GM18519 (cell line): Measurements from ENCODE around the gene MAGI1.

Experiments used
- ATAC-seq: cut with Tn5 transposase; IDR thresholded peaks from one replicate; pipeline ENCODE4 v1.9.1; 2021; ENCODE audit warnings: mild to moderate bottlenecking, moderate library complexity; ENCODE audit not compliant: unreplicated experiment, low FRiP score

MAGI1 gene

DNA sequence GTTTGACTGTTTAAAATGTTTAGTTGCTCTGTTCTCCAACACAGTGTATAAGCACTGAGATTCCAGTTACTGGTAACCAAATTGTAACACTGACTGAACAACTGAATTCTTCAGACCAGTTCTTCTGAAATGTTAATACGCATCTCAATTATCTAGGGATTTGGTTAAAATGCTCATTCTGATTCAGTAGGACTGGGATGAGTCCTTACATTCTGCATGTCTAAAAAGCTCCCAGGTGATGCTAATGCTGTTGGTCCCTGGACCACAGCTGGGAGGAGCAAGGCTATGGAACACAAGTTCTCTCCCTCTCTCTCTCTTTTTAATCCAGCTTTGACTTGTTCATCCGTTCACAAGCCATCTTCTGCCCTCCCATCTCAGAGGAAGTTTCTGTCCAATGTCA, 380.3 kb downstream of the MAGI1 start:
- ATAC-seq = no peak

DNA sequence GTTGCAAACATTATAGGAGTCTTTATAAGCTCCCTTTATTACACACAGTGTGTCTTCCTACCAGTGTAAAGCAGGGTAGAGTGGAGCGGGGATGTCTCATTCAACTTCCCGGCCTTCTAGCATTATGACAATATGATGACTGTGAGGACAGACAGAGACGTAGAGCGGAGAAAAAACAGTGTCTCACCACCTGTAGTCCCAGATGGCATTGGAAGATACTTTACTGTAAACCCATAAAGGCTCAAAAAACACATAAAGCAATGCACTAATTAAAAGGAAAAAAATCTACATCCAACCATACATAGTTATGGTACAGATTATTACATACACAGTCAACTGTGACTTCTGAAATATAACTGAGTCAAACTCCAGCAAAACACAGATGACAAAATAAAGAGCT, 383.7 kb downstream of the MAGI1 start:
- ATAC-seq = no peak

DNA sequence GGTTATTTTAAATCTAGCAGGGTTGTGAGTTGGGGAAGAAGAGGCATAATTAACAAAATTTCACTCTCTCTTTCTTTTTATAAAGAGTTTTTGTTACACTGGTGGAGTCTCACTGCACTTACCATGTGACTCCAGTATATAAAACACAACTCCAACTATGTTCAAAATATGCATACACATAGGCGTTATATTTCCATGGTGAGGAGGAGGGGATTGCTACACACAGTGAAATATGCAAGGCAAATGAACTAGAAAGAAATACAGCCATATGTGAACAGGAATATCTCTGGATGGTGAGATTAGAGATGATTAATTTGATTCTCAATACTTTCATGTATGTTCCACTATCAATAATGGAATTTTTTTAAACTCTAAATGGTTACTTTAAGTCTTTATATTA, 385.0 kb downstream of the MAGI1 start:
- no peak for ATAC-seq

DNA sequence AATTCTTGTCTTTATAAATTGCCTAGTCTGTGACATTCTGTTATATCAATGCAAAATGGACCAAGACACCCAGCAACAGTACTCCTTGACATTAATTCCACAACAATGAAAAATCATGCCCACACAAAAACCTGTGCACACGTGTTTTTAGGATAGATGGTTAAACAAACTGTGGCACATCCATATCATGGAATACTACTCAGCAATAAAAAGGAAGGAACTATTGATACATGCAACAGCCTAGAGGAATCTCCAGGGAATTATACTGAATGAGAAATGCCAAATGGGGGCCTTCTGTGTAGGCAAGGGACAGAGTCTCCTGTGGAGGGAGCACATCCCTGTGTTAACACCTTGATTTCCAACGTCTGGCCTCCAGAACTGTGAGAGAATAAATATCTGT, 388.5 kb downstream of the MAGI1 start:
- no peak for ATAC-seq

DNA sequence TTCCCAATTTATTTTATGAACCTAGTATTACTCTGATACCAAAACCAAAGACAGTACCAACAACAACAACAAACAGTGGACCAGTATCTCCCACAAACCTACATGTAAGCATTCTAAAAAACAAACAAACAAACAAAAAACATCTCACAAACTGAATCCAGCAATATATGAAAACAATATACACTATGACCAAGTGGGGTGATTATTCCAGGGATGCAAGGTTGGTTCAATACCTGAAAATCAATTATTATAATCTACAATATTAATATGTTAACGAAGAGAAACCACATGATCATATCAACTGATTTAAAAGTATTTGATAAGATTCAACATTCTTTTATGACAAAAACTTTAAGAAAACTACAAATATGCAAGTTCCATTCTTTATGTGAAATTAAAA, 391.3 kb downstream of the MAGI1 start:
- no peak for ATAC-seq

DNA sequence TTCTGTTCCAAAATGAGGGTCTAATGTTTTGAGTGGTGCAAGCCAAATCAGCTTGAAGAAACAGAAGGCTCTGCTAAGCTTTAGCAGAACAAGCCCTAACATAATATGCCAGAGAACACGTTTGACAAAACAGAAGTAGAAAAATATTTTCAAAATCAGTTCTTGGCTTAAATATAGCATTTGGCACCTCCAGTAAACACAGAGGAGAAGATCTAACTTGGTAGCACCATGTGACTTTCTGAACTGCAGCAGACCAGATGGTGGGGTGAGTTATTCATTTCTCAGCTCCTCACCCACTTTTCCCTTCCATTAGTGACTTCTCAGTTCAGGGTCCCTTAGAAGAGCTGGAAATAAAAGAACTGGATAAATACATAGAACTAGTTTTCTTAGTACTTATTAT, 395.8 kb downstream of the MAGI1 start:
- ATAC-seq = no peak

DNA sequence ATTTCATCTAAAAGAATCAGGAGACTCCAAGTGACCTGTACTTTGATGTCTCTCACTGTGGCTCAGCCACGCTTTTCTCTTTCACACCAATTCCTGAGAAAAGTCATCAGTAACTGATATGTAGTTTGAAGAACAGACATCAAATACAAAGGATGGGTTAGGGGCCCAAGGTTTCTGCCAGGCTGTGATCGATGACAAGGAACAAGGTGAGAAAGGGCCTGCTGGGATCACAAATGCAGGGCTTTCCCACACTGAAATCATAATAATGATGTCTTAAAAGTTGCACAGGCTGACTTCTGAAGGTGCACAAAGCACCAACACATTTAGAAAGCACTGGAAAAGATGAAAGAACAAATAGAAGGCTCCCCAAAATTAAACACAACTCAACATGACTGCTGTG, 396.9 kb downstream of the MAGI1 start:
- ATAC-seq = no peak

DNA sequence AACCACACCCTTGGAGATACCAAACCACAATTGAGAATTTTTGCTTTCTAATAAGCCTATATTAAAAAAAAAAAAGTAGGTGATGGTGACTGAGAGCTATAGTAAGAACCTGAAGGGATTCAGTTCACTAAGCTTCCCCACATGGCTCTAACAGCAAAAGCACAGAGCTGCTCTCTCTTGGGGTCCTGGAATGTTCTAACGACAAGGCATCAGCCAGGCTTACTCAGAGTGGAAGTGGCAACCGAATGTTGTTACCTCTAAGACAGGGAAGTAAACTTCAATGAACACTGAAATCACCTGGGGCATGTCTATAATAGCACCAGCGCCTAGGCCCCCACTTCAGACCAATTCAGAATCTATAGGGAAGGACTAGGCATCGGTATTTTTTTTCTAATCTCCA, 397.7 kb downstream of the MAGI1 start:
- ATAC-seq = no peak

DNA sequence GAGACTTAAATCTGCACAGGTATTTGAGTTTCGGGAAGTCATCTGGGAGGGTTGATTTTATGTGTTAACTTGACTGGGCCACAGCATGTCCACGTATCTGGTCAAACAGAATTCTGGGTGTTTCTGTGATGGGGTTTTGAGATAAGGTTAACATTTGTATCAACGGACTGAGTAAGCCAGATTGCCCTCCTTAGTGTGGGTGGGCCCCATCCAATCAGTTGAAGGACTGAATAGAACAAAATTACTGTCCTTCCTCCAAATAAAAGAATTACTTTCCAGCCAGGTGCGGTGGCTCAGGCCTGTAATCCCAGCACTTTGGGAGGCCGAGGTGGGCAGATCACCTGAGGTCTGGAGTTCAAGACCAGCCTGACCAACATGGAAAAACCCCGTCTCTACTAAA, 399.3 kb downstream of the MAGI1 start:
- ATAC-seq = no peak

DNA sequence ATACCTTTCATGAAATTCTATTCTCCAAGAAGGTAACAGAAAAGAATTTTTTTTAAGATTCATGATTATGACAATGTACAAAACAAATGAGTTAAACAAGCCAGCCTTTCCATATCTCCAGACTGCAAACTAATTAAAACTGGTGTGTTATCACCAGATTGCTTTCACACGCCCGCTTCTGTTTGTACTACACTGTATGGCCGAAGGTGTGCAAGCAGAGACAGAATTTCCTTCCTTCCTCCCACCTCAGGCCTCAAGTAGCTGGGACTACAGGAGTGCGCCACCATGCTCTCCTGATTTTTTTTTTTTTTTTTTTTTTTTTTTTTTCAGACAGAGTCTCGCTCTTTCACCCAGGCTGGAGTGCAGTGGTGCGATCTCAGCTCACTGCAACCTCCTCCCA, 400.4 kb downstream of the MAGI1 start:
- ATAC-seq = no peak

DNA sequence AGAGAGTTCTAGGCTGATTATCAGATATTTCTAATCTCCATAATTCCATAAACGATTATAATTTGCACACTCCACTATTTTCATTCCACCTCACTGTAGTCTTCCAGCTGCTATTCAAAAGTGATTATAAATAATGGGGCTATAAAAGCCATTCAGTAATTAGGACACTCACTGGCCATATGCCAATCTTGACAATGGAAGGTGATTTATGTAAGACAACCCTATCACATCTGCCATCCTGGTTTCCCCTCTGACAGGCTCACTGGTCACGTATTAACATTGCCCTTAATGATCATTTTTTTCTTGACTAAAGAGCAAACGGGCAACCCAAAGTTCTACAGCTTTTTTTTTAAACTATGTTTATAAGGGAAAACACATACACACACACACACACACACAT, 402.4 kb downstream of the MAGI1 start:
- no peak for ATAC-seq

DNA sequence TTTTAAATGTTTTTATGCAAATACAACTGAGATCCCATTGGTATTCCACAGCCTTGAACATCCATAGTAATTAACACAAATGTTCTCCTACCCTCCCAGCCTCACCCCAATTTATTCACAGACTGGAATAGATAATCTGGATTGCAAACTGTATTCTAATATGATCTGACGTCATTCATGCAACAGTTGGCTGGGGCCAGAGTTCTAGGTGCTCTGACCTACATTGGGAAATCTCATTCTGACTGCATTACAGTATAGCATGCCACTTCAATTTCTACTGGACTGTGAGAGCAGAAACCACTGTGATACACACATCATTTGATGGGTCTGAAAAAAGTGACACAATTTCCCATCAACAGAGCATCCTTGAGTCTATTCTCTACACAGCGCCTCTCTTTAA, 403.1 kb downstream of the MAGI1 start:
- ATAC-seq = no peak

DNA sequence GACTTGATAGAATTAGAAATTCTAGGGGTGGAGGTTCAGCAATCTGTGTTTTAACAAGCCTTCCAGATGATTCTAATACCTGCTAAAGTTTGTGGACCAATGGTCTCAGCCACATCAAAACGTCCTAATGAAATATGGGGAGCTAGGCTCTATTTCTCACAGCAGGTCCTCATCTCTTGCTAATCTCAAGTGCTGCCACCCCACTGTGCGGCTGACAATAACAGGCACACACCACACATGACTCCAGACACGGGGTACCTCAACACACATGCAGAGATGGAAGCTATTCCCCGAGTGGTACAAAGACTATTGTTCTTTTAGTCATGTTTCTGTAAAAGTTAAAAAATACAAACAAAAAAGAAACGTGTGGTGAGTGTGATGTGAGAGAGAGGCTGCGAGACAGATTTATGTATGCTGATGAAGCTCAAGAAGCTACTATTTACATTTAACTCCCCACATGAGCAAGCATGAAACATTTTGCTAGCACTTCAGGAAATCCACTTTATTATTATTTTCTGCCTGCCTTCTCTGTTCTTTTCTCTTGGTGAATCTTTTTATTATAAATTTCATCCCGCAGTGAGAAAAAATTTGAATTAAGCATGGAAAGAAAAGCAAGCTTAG, 405.6 kb downstream of the MAGI1 start:
- no peak for ATAC-seq

DNA sequence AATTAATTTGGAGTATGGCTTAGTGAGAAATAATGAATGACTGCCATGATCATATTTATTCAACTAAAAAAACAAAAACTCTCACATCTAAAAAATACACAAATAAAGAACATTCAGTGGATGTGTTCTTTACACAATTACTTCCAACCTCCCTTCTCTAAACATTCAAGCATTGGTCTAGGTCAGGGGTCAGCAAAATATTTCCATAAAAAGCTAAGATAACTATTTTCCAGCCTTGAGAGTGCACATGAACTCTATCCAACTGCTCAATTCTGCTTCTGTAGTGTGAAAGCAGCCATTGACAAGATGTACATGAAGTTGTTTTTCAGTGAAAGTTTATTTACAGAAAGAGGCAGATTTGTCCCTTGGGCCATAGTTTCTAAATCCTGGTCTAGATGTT, 406.3 kb downstream of the MAGI1 start:
- no peak for ATAC-seq

DNA sequence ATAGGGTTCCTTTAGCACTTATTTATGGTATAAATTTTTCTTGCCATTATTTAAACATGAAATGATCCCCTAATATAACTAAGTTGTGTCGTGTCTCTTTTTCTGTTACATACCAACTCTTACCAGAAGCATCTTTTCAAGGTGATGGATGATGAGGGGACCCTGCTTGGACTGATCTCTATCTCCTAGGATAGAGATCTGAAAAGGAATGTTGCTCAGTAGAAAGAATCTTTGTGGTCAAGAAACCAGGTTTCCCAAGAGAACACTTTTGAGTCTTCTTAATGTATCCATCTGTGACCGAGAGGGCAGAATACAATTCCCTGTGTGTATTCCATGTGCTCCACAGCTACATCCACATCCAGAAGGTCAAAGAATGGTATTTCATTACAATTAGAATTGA, 409.7 kb downstream of the MAGI1 start:
- no peak for ATAC-seq

DNA sequence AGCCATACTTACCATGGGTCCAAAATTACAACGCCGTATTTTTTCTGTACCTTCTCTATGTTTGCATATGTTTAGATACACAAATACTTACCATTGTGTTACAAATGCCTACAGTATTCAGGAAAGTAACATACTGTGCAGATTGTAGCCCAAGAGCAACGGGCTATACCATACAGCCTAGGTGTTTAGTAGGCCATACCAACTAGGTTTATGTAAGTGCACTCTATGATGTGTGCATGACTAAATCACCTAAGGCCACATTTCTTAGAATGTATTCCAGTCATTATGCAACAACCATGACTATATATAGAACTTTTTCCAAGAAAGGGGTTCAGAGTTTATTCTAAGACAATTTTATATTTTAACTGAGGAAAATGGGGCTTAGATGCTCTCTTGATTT, 411.7 kb downstream of the MAGI1 start:
- ATAC-seq = no peak

DNA sequence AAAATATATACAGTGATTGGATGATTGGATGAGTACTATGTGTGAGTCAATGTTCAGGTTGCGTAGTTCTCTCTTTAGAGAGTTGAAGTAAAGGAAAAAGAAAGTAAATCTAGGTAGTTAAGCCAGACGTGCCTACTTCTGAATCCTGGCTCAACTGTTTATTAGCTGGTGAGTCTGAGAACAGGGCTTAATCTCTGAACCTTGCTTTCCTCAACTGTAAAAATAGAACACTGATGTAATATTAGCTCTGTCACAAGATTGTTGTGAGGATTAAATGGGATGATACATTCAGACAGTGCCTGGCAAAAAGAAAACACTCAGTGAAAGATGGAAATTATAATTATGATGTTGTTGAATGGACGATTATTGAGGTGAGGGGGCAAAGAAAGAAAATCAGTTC, 413.4 kb downstream of the MAGI1 start:
- ATAC-seq = no peak

DNA sequence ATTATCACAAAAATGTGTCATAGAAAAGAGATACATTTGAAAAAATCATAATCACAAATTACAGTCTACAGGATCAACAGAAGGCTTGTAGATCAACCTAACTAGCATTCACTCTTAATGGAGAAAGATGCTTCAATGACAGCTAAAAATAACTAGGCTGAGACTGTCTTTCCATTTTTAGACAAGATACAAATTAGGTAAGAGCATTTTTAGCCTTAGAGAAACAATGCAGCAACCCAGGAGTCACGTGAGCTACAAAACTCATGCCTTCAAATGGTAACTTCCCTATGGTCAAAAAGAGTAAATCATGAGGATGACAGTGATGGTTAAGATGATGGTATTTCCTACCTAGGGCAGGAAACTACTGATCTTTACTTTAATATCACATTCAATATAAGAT, 415.4 kb downstream of the MAGI1 start:
- no peak for ATAC-seq

DNA sequence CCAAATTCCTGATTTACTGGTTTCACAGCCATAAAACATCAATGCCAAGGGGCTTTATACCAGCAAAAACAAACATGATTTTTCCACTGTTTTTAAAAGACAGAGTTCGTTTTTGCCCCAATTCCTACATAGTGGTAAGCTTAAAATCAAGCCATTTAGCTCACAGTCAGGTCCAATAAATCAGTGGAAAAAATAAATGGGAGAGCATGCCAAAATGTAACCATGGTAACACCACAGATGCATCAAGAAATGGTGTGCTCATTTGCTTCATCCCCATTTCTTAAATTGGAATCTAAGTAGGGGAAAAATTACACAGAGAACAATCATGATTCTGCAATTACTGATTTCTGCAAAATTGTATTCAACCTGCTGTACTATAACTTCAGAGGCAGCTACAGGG, 418.8 kb downstream of the MAGI1 start:
- no peak for ATAC-seq

DNA sequence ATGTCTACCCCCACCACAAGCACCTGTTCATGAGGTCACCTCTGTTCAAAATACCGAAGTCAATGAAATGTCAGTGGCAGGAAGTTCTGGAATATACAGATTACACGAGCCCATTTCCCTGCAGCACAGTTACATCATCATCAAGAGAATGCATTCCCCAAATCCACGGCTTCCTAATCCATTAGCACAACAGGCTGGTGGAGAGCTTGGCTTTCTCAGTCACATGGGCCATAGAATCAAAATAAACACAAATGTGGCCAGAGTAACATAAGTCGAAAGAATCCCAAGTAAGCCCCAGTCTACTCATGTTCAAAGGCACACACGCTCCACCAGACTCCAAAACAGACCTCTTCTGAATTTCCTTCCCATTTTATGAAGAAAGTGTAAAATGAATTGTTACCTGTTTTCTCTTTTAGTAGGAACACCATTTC, 419.3 kb downstream of the MAGI1 start:
- no peak for ATAC-seq

DNA sequence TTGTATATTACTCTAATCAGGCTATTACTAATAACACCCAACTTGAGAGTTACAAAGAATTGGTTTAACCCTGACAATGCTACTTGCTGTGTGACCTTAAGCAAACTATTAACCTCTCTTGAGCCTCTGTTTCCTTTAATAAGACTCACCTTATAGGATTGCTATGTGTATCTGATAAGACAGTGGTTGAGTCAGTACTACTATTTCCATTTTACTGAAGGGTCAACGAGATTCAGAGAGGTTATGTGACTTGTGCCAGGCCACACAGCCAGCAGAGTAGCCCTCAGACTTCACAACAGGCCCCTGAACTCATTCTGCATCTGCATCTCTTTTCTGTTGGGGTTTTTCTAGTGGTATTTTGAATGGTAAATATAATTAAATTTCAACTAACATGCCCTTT, 420.1 kb downstream of the MAGI1 start:
- no peak for ATAC-seq

DNA sequence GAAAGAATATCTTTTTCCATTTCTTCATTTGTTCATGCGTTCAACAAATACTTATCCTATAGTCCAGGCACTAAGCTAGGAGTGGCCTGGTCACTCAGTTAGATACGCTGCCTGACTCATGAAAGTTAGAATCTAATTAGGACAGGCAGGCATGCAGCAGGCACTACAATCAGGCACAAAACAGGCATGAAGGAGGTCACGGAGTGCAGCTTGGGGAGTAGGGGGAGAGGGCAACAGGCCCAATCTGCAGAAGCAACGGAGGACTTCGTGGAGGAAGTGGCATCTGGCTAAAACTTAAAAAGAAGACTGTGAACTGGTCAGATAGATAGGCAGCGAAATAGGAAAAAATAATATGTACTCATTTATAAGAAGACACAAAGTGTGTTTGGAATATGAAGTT, 420.9 kb downstream of the MAGI1 start:
- ATAC-seq = no peak

DNA sequence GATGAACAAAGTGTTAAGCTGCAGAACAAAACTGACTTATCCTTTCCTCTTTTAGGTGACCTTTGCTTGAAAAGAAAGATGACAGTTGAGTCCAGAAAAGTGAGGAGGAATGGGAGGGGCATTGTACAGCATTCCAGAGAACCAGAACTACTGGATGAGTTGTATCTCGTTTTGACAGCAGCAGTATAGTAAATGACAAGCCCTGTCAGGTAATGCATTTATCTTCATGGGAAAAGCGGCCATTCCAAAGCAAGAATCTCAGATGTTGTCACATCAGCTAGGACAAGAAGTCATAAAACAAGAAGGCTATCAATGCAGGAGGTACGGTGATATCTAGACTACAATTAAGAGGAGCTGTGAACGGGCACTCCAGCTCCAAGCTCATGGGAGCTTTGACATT, 421.5 kb downstream of the MAGI1 start:
- ATAC-seq = no peak
